Fibroblast of villous mesenchyme (primary cell): ENCODE measurements around the gene BPIFB2. TPM values are rescaled to one million over a fixed set of nuclear protein-coding genes. Genes with fewer than 3 reads are reported as not detected.
"Not testable (repeated sequence)": the region's sequence is repeated elsewhere in the genome, so short reads cannot be mapped to it uniquely, and the experiment has no call there.

Source experiments
- DNase-seq: peaks from one replicate; pipeline ENCODE4 v3.0.0-alpha.2; 2010; ENCODE audit warnings: low read depth
- H3K4me3 ChIP-seq: 2 replicates; pipeline ENCODE4 v1.5.1; 2011; ENCODE audit warnings: low read depth, mild to moderate bottlenecking, low read length
- total RNA-seq: library from RNA; depleted of rRNA; stranded (reverse); fragments of >200 nt; gene quantifications from 2 replicates; pipeline ENCODE4 v1.2.3, GENCODE V29; 2012
- TF ChIP-seq, protein P1 (sequence below): IDR thresholded peaks from 2 replicates; pipeline ENCODE4 v1.5.1; 2012; ENCODE audit warnings: low read depth, mild to moderate bottlenecking, low read length; ENCODE audit not compliant: insufficient read depth

BPIFB2 gene
- total RNA-seq, 1 donor, result not detected

DNA sequence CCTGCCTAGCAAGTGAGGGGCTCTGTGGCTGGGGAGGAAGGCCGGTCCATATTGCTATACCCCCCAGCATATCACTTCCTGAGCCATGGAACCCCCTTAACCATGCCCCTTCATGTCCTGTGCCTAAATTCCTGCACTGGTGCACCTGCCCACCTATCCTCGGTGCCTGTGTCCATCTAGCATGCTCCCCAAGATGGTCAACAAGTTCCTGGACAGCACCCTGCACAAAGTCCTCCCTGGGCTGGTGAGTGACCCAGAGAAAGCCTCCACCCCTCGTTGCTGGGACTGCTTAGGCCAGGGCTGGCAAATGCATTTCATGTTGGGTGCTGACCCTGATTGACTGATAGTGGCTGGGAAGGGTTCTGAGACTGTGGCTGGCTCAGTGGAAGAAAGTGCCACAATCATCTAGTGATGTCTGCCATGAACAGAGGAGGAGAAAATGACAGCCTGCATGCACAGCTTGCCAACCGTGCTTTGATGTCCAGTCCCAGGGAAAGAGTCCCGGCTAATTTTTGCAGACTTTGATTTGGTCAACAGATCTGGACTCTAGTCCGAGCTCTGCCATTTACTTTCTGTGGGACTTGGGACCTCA lies 27.5 kb downstream of the BPIFB2 start:
- TF ChIP-seq, protein P1, sequence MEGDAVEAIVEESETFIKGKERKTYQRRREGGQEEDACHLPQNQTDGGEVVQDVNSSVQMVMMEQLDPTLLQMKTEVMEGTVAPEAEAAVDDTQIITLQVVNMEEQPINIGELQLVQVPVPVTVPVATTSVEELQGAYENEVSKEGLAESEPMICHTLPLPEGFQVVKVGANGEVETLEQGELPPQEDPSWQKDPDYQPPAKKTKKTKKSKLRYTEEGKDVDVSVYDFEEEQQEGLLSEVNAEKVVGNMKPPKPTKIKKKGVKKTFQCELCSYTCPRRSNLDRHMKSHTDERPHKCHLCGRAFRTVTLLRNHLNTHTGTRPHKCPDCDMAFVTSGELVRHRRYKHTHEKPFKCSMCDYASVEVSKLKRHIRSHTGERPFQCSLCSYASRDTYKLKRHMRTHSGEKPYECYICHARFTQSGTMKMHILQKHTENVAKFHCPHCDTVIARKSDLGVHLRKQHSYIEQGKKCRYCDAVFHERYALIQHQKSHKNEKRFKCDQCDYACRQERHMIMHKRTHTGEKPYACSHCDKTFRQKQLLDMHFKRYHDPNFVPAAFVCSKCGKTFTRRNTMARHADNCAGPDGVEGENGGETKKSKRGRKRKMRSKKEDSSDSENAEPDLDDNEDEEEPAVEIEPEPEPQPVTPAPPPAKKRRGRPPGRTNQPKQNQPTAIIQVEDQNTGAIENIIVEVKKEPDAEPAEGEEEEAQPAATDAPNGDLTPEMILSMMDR, result no peak
- no peak overlapping the region for H3K4me3 ChIP-seq
- no peak for DNase-seq

DNA sequence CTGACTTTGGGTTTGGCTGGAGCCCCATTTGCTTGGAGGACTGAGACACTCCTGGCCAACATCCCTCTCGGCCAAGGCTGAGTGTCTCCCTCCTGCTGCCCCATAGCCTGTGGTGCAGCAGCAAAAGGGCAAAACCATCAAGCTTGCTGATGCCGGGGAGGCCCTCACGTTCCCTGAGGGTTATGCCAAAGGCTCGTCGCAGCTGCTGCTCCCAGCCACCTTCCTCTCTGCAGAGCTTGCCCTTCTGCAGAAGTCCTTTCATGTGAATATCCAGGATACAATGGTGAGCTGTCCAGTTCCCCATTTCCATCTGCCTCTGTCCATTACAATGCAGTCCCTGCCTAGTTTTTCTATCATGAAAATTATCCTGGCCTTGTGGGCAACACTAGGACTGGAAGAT lies 30.0 kb downstream of the BPIFB2 start:
- DNase-seq, result no peak
- TF ChIP-seq, protein P1, result no peak
- no peak overlapping the region for H3K4me3 ChIP-seq

DNA sequence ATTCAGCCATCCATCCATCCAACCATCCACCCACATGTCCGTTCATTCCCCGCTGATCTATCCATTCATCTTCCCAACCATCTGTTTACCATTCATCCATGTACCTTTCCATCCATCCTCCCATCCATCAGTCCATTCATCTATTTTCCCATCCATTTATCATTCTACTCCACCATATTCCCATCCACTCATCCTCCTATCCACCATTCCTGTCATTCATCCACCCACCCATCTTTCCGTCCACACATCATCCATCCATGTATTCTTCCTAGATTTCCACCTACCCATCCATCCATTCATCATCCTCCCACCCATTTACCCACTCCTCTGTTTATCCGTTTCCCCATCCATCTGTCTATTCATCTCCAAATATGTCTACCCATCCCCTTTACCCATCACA lies 30.7 kb downstream of the BPIFB2 start:
- no peak for DNase-seq
- TF ChIP-seq, protein P1, result no peak
- H3K4me3 ChIP-seq, result no peak overlapping the region

DNA sequence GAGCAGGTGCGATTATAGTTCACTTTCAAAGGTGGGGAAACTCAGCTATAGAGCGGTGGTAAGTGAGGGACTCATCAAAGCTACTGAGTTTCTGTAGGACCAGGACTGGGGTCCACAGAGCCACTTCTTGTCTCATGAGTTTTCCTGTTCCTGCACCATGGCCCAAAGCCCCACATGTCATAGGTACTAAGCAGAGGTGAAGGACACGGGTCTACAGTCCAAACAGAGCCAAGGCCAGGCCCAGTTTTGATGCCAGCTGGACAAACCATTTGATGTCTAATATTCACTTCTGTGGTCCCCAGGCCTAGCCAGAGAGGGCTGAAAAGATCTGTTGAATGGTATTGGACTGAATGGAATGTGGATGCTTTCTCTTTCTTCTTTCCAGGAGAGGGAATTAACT lies 34.9 kb downstream of the BPIFB2 start:
- no peak for DNase-seq
- TF ChIP-seq, protein P1, result no peak
- H3K4me3 ChIP-seq, result no peak overlapping the region

DNA sequence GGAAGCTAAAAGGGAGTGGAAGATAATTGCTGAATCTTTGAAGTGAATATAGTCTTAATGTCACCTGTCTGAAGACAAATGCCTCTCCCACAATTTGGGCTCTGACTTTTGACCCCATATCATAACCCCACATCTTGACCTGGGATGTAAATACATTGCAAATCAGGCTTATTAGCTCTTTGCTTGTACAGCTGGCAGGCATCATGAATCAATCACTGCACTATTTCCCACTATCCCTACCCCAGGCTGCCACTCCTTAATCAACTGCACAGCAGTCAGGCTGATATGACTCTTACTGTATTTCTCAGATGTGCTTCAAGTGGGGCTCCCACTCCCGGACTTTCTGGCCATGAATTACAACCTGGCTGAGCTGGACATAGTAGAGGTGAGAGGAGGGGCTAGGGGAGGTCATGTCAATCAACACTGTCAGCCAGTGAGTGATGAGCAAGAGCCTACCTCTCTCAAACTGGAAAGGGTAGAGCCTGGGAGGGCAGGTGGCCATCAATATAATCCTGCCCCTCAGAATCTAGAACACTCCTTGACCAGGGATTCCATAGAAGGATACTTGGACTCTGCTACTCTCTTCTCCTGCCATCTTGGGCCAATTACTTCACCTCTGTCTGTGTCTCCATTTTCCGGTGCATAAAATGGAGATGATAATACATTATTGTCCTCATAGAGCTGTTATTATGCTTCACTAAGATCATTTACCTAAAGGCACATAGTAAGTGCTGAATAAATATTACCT lies 35.7 kb downstream of the BPIFB2 start:
- TF ChIP-seq, protein P1, result no peak
- H3K4me3 ChIP-seq, result no peak overlapping the region
- no peak for DNase-seq

DNA sequence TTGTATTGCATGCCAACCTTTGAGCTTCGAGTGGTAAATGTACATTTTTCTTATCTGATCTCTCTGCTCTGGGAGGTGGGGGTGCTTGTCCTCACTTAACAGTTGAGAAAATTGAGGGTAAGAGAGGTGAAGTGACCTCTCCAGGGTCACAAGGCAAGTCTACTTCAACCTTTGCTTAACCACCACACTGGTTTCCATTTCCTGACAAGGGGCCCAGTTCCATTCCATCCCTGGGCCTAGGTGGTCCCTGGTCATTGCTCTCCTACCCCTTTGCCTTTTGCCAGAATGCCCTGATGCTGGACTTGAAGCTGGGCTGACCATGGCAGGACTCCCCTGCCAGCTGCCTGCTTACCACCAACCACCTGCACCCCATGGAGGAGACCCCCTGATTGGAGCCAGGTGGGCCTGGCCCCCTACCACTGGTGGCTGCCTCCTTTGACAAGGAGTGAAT lies 36.3 kb downstream of the BPIFB2 start:
- TF ChIP-seq, protein P1, result no peak
- H3K4me3 ChIP-seq, result no peak overlapping the region
- no peak for DNase-seq

DNA sequence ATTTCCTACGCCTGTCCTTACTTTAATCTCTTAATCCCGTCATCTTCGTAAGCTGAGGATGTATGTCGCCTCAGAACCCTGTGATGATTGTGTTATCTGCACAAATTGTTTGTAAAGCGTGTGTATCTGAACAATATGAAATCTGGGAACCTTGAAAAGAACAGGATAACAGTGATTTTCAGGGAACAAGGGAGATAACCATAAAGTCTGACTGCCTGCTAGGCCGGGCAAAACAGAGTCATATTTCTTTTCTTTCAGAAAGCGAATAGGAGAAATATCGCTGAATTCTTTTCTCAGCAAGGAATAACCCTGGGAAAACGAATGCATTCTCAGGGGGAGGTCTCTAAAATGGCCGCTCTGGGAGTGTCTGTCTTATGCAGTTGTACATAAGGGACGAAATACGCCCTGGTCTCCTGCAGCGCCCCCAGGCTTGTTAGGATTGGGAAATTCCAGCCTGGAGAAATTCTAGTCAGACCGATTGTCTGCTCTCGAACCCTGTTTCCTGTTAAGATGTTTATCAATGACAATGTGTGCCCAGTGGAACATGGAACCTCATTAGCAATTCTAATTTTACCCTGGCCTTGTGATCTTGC lies 37.7 kb downstream of the BPIFB2 start:
- DNase-seq, H3K4me3 ChIP-seq: not testable (repeated sequence)
